BJ (cell line): ENCODE measurements around the gene PRSS22. TPM values are rescaled to one million over a fixed set of nuclear protein-coding genes. Genes with fewer than 3 reads are reported as not detected.

Experiments
- CTCF ChIA-PET: fragments of 350-600 bp; formaldehyde crosslinking; extraction: SDS; loops from one replicate; lab custom pipeline; 2021; ENCODE audit warnings: antibody characterized with exemption, inconsistent platforms; lab: Yijun Ruan, JAX
- POLR2A ChIA-PET: fragments of 300-600 bp; sonication (Branson Sonifier 250); formaldehyde crosslinking; extraction: SDS; loops from one replicate; lab custom pipeline; 2021; ENCODE audit warnings: antibody characterized with exemption; lab: Charles Lee
- DNase-seq: peaks from one replicate; pipeline ENCODE4 v3.0.0-alpha.2; 2011; ENCODE audit warnings: low read depth
- H3K27me3 ChIP-seq: 2 replicates; pipeline ENCODE4 v1.6.0; 2011; ENCODE audit warnings: low read length; ENCODE audit not compliant: control insufficient read depth, insufficient read depth
- H3K36me3 ChIP-seq: 2 replicates; pipeline ENCODE4 v1.5.1; 2011; ENCODE audit warnings: low read length; ENCODE audit not compliant: control insufficient read depth, insufficient read depth
- H3K4me3 ChIP-seq: 2 replicates; pipeline ENCODE4 v1.5.1; 2011; ENCODE audit warnings: low read depth, mild to moderate bottlenecking, control low read depth, low read length
- polyA plus RNA-seq: library from polyadenylated mRNA; depleted of rRNA; stranded (reverse); fragments of >200 nt; gene quantifications from 2 replicates; pipeline ENCODE4 v1.2.3, GENCODE V29; 2011
- TF ChIP-seq, protein P1 (sequence below): IDR thresholded peaks from 2 replicates; pipeline ENCODE4 v1.5.1; 2011; ENCODE audit warnings: low read depth, mild to moderate bottlenecking, control low read depth, inconsistent platforms, low read length, moderate library complexity; ENCODE audit not compliant: insufficient read depth

The PRSS22 gene
- polyA plus RNA-seq, 1 experiment, result not detected

- H3K27me3 ChIP-seq, result no peaks in the 10 kb centered on the region
- ChIA-PET POLR2A (no interaction called here), CTCF (no interaction called here)
- peaks cover 10% of the 10 kb centered on the region for H3K36me3 ChIP-seq
- TF ChIP-seq, protein P1, sequence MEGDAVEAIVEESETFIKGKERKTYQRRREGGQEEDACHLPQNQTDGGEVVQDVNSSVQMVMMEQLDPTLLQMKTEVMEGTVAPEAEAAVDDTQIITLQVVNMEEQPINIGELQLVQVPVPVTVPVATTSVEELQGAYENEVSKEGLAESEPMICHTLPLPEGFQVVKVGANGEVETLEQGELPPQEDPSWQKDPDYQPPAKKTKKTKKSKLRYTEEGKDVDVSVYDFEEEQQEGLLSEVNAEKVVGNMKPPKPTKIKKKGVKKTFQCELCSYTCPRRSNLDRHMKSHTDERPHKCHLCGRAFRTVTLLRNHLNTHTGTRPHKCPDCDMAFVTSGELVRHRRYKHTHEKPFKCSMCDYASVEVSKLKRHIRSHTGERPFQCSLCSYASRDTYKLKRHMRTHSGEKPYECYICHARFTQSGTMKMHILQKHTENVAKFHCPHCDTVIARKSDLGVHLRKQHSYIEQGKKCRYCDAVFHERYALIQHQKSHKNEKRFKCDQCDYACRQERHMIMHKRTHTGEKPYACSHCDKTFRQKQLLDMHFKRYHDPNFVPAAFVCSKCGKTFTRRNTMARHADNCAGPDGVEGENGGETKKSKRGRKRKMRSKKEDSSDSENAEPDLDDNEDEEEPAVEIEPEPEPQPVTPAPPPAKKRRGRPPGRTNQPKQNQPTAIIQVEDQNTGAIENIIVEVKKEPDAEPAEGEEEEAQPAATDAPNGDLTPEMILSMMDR, result no peak
- no peak for DNase-seq
- no peak overlapping the region for H3K4me3 ChIP-seq
These were observed 36.3 kb upstream of the PRSS22 start for GRCh38 chr16:2894231-2894630.

GRCh38 chr16:2884041-2884451, 26.1 kb upstream of the PRSS22 start:
- TF ChIP-seq, protein P1, result no peak
- H3K36me3 ChIP-seq, result no peaks in the 10 kb centered on the region
- ChIA-PET POLR2A (no interaction called here), CTCF (interaction anchor here (1.2 to 2.0 kb wide), 8 partner anchors 9 to 45 kb away, joined by 3 to 11 read pairs (median 6); no protein-coding TSS in a partner anchor)
- DNase-seq, result no peak
- H3K4me3 ChIP-seq, result peak overlapping the region; percentile 99
- no peaks in the 10 kb centered on the region; the same call in 1 of the 2 replicates for H3K27me3 ChIP-seq

DNA sequence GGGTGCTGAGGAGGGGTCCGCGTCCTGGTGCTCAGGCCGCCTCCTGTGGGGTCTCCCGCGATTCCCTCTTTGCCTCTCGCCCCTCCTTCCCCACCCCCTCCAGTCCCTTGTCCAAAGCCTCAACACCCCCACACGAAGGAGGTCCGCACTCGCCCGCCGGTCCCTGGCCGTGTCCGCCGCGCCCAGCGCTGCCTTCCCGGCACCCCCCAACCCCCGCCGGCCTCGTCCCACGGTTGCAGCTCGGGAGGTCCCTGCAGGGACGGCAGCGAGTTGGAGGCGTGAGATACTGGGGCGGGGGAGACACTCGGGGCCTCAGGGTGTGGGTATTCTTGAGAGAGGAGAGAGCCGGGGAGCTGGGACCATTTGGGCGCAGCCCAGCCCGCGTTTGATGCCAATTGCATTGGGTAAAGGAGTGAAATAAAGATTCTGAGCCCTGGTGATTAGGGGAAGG, 25.5 kb upstream of the PRSS22 start:
- Histone ChIP-seq H3K27me3 (no peaks in the 10 kb centered on the region; the same call in 1 of the 2 replicates), H3K36me3 (no peaks in the 10 kb centered on the region), H3K4me3 (peak overlapping the region; percentile 99)
- no peak for DNase-seq
- CTCF ChIA-PET, result interaction anchor here (0.9 to 2.0 kb wide), 10 partner anchors 8 to 44 kb away, joined by 3 to 11 read pairs (median 6); no protein-coding TSS in a partner anchor
- TF ChIP-seq, protein P1, result no peak
- POLR2A ChIA-PET, result no interaction called here

GRCh38 chr16:2882650-2883457, 24.9 kb upstream of the PRSS22 start, which contains the start of gene FLYWCH2:
FLYWCH2 (plus strand) TSS chr16:2883215; CDS start chr16:2896450, 13,235 bp downstream.
- ChIA-PET CTCF (interaction anchor here (0.9 to 2.0 kb wide), 10 partner anchors 8 to 44 kb away, joined by 3 to 11 read pairs (median 6); no protein-coding TSS in a partner anchor), POLR2A (interaction anchor here (0.7 to 1.0 kb wide), 2 partner anchors 30 to 1198 kb away, joined by 3 to 4 read pairs; no protein-coding TSS in a partner anchor)
- Histone ChIP-seq H3K4me3 (peak within 1 kb of the TSS; percentile 99), H3K36me3 (no peaks in the 10 kb centered on the region), H3K27me3 (no peaks in the 10 kb centered on the region; the same call in 1 of the 2 replicates)
- peak; percentile 94 for DNase-seq
- TF ChIP-seq, protein P1, result no peak
